ENCODE measurements around the gene YBX1. TPM values are rescaled to one million over a fixed set of nuclear protein-coding genes. Genes with fewer than 3 reads are reported as not detected.
"Not testable (repeated sequence)": the region's sequence is repeated elsewhere in the genome, so short reads cannot be mapped to it uniquely, and the experiment has no call there.

The YBX1 gene
- total RNA-seq, 4 donors from 2014 or later = 236 to 470 (median 287) TPM

GRCh38 chr1:42700006-42700405, 17.8 kb downstream of the YBX1 start:
- no peaks in the 10 kb centered on the region for H3K27me3 ChIP-seq

GRCh38 chr1:42703888-42704464, 21.8 kb downstream of the YBX1 start:
- Histone ChIP-seq H3K4me3 (no peak overlapping the region), H3K27ac (peak overlapping the region in 2 of 4 donors; percentile 19 to 29), H3K36me3 (peaks cover 0 to 84% (median 0%) of the 10 kb centered on the region in 3 donors), H3K4me1 (no peaks in the 10 kb centered on the region), H3K9me3 (no peaks in the 10 kb centered on the region), H3K27me3 (no peaks in the 10 kb centered on the region)
- DNase-seq = no peak
- TF ChIP-seq CTCF (IDR thresholded peaks at IDR 0.05) = no peak
- TF ChIP-seq POLR2A (IDR thresholded peaks at IDR 0.05) = no peak

More at GRCh38 chr1:42700006-42700405, 17.8 kb downstream of the YBX1 start:
- H3K9me3 ChIP-seq = no peaks in the 10 kb centered on the region
- no peaks in the 10 kb centered on the region for H3K4me1 ChIP-seq
- H3K4me3 ChIP-seq = no peak overlapping the region
- DNase-seq = no peak
- peaks cover 0 to 96% (median 4%) of the 10 kb centered on the region in 3 donors for H3K36me3 ChIP-seq
- H3K27ac ChIP-seq = no peak overlapping the region
- TF ChIP-seq POLR2A (IDR thresholded peaks at IDR 0.05) = no peak
- no peak for TF ChIP-seq CTCF (IDR thresholded peaks at IDR 0.05)

- not testable (repeated sequence) for DNase-seq, H3K27ac ChIP-seq, H3K4me1 ChIP-seq, H3K4me3 ChIP-seq, H3K27me3 ChIP-seq, H3K9me3 ChIP-seq
- H3K36me3 ChIP-seq = peaks cover 0 to 27% (median 0%) of the 10 kb centered on the region in 3 donors
These were observed 30.6 kb downstream of the YBX1 start for GRCh38 chr1:42712808-42713207.

- no peak overlapping the region for H3K27ac ChIP-seq
- no peak overlapping the region for H3K4me3 ChIP-seq
- H3K36me3 ChIP-seq = peaks cover 0 to 24% (median 0%) of the 10 kb centered on the region in 3 donors
- TF ChIP-seq CTCF (IDR thresholded peaks at IDR 0.05) (no peak), POLR2A (IDR thresholded peaks at IDR 0.05) (no peak)
- H3K27me3 ChIP-seq = no peaks in the 10 kb centered on the region
- H3K4me1 ChIP-seq = no peaks in the 10 kb centered on the region
- no peak for DNase-seq
- H3K9me3 ChIP-seq = peaks cover 0 to 10% (median 0%) of the 10 kb centered on the region in 4 donors
These were observed 31.1 kb downstream of the YBX1 start for GRCh38 chr1:42713293-42713692.

- H3K9me3 ChIP-seq, H3K27ac ChIP-seq, H3K4me3 ChIP-seq, DNase-seq, H3K27me3 ChIP-seq, H3K4me1 ChIP-seq: not testable (repeated sequence)
- H3K36me3 ChIP-seq = peaks cover 0 to 18% (median 0%) of the 10 kb centered on the region in 3 donors
These were observed 32.2 kb downstream of the YBX1 start for GRCh38 chr1:42714441-42714840.

- Histone ChIP-seq H3K4me3 (no peak overlapping the region), H3K9me3 (no peaks in the 10 kb centered on the region), H3K36me3 (peaks cover 0 to 3% (median 0%) of the 10 kb centered on the region in 3 donors), H3K27ac (no peak overlapping the region), H3K4me1 (peaks cover 0 to 6% (median 0%) of the 10 kb centered on the region in 4 donors), H3K27me3 (no peaks in the 10 kb centered on the region)
- TF ChIP-seq CTCF (IDR thresholded peaks at IDR 0.05) (no peak), POLR2A (IDR thresholded peaks at IDR 0.05) (no peak)
- no peak for DNase-seq
These were observed 38.6 kb downstream of the YBX1 start for GRCh38 chr1:42720868-42721267.

- H3K4me1 ChIP-seq = peaks cover 0 to 6% (median 0%) of the 10 kb centered on the region in 4 donors
- no peak overlapping the region for H3K27ac ChIP-seq
- no peak for TF ChIP-seq CTCF (IDR thresholded peaks at IDR 0.05)
- no peak for TF ChIP-seq POLR2A (IDR thresholded peaks at IDR 0.05)
- H3K9me3 ChIP-seq = no peaks in the 10 kb centered on the region
- H3K36me3 ChIP-seq = no peaks in the 10 kb centered on the region
- H3K4me3 ChIP-seq = no peak overlapping the region
- no peaks in the 10 kb centered on the region for H3K27me3 ChIP-seq
- DNase-seq = no peak
These were observed 39.7 kb downstream of the YBX1 start for GRCh38 chr1:42721926-42722325.

GRCh38 chr1:42722403-42722802, 40.2 kb downstream of the YBX1 start:
- H3K4me3 ChIP-seq, H3K4me1 ChIP-seq, H3K27me3 ChIP-seq, DNase-seq, H3K9me3 ChIP-seq, H3K27ac ChIP-seq, H3K36me3 ChIP-seq: not testable (repeated sequence)

All from Peyer's patch (tissue), 4 donors.